Muscle layer of colon (tissue), 2 donors: ENCODE measurements around the gene PDF.

ENCODE experiments used
- H3K27ac ChIP-seq: one replicate; pipeline ENCODE4 v1.7.0; 2013; ENCODE audit warnings: low read depth, mild to moderate bottlenecking, low read length, moderate library complexity
- H3K27me3 ChIP-seq, 2 donors: one replicate each; pipeline ENCODE4 v1.7.0; 2013; ENCODE audit warnings: low read length in 2 of 2, mild to moderate bottlenecking in 2 of 2; ENCODE audit not compliant: insufficient read depth in 2 of 2, control insufficient read depth in 1 of 2
- H3K36me3 ChIP-seq: one replicate; pipeline ENCODE4 v1.7.0; 2013; ENCODE audit warnings: mild to moderate bottlenecking, low read length; ENCODE audit not compliant: insufficient read depth
- H3K4me1 ChIP-seq: one replicate; pipeline ENCODE4 v1.7.0; 2013; ENCODE audit warnings: mild to moderate bottlenecking, low read length; ENCODE audit not compliant: insufficient read depth
- H3K4me3 ChIP-seq, 2 donors: one replicate each; pipeline ENCODE4 v1.7.0; 2013; ENCODE audit warnings: low read length in 2 of 2, low read depth in 1 of 2, mild to moderate bottlenecking in 1 of 2, moderate library complexity in 1 of 2
- H3K9ac ChIP-seq: one replicate; pipeline ENCODE4 v1.7.0; 2013; ENCODE audit warnings: low read length
- H3K9me3 ChIP-seq: one replicate; pipeline ENCODE4 v1.7.0; 2013; ENCODE audit warnings: mild to moderate bottlenecking, low read length
- donor health status: abdominal sarcoma.
- donor health status: Adenocarcinoma of cecum.

The PDF gene

DNA sequence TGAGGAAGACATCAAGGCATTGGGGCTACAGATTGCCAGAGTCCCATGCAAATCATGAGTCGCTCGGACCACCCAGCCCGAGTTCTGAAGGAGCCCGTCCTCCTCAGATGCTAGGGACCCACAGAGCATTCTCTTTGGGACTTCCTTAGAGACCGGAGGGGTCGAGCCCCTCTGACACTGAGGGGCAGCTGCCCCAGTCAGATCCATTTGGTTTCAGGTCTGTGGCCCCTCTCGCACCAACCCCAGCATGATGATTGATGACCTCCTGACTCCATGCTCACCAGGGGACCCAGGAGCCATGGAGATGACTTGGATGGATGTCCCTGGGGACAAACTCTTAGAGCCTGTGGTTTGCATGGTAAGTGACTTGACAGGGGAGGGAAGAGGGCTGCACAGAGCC lies 8.0 kb downstream of the PDF start:
- H3K4me3 ChIP-seq = no peak overlapping the region
- no peaks in the 10 kb centered on the region for H3K27me3 ChIP-seq
- H3K9me3 ChIP-seq = no peaks in the 10 kb centered on the region
- H3K9ac ChIP-seq = no peak overlapping the region
- H3K36me3 ChIP-seq = peaks cover 84% of the 10 kb centered on the region
- H3K27ac ChIP-seq = no peak overlapping the region
- no peaks in the 10 kb centered on the region for H3K4me1 ChIP-seq

DNA sequence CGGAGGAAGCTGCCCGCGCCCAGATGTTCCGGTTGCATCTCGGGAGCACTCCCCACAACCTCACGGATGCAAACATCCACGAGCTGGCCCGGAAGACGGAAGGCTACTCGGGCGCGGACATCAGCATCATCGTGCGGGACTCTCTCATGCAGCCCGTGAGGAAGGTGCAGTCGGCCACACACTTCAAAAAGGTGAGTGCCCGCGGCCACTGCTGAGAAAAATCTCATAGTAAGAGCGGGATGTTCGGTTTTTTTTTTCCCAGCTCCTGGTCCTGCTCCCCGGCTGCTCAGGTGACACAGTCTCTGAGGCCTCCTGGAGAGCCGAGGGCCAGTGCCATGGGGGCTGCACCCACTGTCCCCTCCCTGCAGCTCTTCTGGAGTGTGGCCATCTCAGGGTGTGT lies 9.3 kb downstream of the PDF start:
- Histone ChIP-seq H3K4me1 (no peaks in the 10 kb centered on the region), H3K9me3 (no peaks in the 10 kb centered on the region), H3K27ac (no peak overlapping the region), H3K4me3 (no peak overlapping the region), H3K36me3 (peaks cover 88% of the 10 kb centered on the region), H3K27me3 (no peaks in the 10 kb centered on the region), H3K9ac (no peak overlapping the region)

DNA sequence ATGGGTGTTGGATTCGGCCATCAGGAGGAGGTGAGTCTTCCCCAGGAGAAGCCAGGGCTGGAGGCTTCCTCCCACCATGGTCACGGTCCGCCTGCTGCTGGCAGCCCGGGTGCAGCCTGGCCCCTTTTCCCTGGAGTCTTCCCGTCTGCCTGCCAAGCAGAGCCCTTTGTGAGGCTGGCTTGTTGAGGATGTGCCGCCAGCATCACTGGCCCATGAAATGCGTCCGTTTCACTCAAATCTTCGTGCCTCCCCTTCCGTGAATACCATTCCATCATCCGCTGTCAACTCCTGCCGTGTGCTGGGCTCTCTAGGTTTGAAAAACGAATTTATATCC lies 9.7 kb downstream of the PDF start:
- H3K4me3 ChIP-seq = no peak overlapping the region
- H3K27ac ChIP-seq = no peak overlapping the region
- H3K36me3 ChIP-seq = peaks cover 88% of the 10 kb centered on the region
- H3K4me1 ChIP-seq = no peaks in the 10 kb centered on the region
- no peaks in the 10 kb centered on the region for H3K9me3 ChIP-seq
- no peaks in the 10 kb centered on the region for H3K27me3 ChIP-seq
- no peak overlapping the region for H3K9ac ChIP-seq

DNA sequence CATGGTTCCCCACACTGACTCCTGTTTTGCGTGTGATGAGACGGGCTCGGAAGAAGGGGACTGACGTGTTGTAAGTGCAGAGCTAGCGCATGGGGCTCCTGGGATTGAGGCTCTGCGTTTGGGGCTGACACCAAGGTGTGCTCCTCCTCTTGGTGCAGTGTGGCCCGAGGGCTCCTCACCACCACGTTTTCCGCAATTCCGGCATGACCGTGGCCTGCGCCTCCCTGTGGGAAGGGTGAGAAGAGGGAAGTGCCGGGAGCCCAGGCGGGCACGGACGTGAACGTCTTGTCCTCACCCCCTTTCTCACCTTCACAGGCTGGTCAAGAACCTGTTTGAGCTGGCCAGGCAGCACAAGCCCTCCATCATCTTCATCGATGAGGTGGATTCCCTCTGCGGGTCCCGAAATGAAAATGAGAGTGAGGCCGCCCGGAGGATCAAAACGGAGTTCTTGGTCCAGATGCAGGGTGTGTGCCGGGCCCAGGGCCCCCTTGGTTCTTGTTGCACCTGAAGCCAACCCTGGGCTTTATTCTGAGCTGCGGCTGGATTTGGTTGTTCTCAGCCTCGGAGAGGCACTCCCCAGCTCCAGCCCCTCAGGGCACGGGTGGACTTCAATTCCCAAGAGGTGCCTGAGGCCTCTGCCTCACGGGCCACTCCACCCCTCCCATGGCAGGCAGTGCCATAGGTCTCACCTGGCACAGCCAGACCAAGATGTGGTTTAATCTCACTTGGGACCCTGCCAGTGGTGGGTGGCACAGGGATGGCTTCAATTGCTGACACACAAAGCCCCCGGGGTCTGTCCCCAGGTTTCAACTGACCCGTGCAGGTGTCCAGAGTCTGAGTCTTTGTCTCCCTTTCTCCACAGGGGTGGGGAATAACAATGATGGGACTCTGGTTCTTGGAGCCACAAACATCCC lies 10.3 kb downstream of the PDF start:
- Histone ChIP-seq H3K27me3 (no peaks in the 10 kb centered on the region), H3K4me3 (no peak overlapping the region), H3K9ac (no peak overlapping the region), H3K36me3 (peaks cover 93% of the 10 kb centered on the region), H3K4me1 (no peaks in the 10 kb centered on the region), H3K27ac (no peak overlapping the region), H3K9me3 (no peaks in the 10 kb centered on the region)

DNA sequence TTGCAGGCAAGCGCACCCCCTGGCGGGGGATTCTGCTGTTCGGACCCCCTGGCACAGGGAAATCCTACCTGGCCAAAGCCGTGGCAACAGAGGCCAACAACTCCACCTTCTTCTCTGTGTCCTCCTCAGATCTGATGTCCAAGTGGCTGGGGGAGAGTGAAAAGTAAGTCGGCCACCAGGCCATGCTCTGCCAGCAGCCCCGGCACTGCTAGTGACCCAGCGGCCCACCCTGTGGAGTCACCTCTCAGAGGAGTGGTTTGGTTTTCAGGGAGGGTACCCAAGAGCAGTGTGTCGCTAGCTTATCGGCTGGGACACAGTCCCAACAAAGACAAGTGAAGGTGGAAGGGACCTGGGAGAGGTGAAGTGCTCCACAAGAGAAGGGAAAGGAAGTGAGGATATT lies 11.0 kb downstream of the PDF start:
- H3K4me3 ChIP-seq = no peak overlapping the region
- no peaks in the 10 kb centered on the region for H3K27me3 ChIP-seq
- H3K4me1 ChIP-seq = no peaks in the 10 kb centered on the region
- H3K27ac ChIP-seq = no peak overlapping the region
- peaks cover 92% of the 10 kb centered on the region for H3K36me3 ChIP-seq
- no peak overlapping the region for H3K9ac ChIP-seq
- no peaks in the 10 kb centered on the region for H3K9me3 ChIP-seq

DNA sequence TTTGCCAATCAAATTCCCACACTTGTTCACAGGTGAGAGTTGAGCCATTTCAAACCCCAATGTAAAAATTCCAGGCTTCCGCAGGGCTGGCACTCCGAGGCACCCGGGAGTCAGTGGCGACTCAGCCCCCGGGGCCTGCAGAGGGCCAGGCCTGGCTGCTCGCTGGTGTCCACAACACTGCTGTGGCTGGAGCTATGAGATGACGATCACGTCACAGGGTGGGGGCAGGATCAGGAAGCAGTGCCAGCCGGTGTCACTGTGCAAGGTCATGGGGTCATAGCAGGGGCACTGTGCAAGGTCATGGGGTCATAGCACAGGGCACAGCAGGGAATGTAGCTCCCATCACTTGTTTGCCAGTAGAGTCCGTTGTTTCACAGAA lies 11.5 kb downstream of the PDF start:
- Histone ChIP-seq H3K9me3 (no peaks in the 10 kb centered on the region), H3K4me3 (no peak overlapping the region), H3K36me3 (peaks cover 92% of the 10 kb centered on the region), H3K9ac (no peak overlapping the region), H3K4me1 (no peaks in the 10 kb centered on the region), H3K27me3 (no peaks in the 10 kb centered on the region), H3K27ac (no peak overlapping the region)

DNA sequence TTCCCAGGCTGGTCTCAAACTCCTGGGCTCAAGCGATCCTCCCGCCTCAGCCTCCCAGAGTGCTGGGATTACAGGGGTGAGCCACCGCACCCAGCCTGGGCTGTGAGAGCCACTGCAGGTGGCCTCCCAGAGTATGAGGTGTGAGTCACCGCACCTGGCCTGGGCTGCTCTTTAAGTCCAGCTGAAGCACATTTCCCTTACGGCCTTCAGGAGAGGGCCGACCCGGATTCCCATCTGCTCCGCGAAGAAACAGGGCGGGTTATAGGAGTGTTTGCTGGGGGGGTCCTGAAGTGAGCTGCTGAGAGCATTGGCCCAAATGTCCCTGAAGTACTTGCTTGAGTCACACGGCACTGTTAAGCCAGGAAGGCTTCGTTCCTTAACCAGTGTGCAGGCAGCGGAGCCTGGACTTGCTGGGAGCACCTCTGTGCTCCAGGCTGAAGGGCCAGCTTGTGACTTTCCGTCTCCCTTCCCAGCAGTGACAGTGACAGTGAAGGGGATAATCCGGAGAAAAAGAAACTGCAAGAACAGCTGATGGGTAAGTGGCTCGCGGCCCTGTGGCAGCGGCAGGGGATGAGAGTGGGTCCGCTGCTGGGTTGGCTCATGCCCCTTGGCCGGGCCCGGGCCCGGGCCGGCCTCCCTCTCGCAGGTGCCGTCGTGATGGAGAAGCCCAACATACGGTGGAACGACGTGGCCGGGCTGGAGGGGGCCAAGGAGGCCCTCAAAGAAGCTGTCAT lies 12.0 kb downstream of the PDF start:
- Histone ChIP-seq H3K36me3 (peaks cover 87% of the 10 kb centered on the region), H3K9ac (no peak overlapping the region), H3K4me3 (no peak overlapping the region), H3K4me1 (no peaks in the 10 kb centered on the region), H3K9me3 (no peaks in the 10 kb centered on the region), H3K27ac (no peak overlapping the region), H3K27me3 (no peaks in the 10 kb centered on the region)

DNA sequence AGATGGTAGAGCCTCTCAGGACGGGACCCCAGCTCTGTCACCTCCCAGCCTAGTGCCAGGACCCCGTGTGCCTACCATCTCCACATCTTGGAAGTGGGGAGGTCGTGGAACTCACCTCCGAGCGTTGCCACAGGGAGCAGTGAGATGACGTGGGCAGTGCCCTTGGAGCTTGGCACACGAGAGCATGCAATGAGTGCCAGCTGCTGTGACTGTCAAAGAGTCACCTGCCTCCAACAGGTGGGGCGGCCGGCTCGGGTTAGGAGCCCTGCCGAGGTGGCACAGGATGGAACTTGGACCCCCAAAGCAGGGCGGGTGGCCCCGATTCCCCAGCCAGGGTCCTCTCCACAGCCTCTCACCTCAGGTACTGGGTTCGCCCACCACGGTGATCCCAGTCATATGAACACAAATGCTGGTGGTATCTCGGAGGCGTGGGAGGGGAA lies 13.8 kb downstream of the PDF start:
- no peak overlapping the region for H3K9ac ChIP-seq
- no peak overlapping the region for H3K4me3 ChIP-seq
- H3K36me3 ChIP-seq = peaks cover 70% of the 10 kb centered on the region
- H3K27ac ChIP-seq = no peak overlapping the region
- H3K4me1 ChIP-seq = peaks cover 6% of the 10 kb centered on the region
- H3K27me3 ChIP-seq = no peaks in the 10 kb centered on the region
- H3K9me3 ChIP-seq = no peaks in the 10 kb centered on the region

DNA sequence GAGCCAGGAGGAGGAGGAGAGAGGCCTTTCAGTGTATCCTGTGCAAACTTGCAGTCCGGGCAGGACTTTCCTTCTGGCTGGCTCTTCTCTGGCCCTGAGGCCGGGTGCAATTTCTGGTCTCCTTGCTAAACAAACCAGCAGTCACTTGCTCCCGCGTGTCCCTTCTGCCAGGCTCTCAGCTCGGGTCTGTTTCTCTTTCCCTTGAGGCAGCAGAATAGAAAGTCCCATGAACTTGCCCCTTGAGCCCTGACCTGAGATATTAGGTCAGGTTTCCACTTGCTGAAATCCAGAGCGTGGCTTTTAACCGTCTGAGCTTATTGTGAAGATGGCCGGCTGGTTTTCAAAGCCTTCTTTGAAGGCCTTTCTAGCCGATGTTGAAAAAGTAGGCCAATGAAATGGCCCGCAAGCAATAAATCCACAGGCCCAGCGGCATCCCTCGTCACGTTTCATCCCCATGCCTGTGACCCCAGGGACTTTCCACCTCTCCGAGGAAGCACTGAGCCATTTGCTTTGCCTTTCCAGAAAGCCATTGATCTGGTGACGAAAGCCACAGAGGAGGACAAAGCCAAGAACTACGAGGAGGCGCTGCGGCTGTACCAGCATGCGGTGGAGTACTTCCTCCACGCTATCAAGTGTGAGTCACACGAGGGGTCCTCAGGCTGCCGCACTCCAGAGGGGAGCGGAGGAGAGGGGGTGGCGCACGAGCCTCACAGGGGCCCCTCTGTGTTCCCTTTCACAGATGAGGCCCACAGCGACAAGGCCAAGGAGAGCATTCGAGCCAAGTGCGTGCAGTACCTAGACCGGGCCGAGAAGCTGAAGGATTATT lies 14.7 kb downstream of the PDF start:
- Histone ChIP-seq H3K9ac (no peak overlapping the region), H3K4me3 (no peak overlapping the region), H3K27ac (no peak overlapping the region), H3K4me1 (peaks cover 6% of the 10 kb centered on the region), H3K36me3 (peaks cover 61% of the 10 kb centered on the region), H3K9me3 (no peaks in the 10 kb centered on the region), H3K27me3 (no peaks in the 10 kb centered on the region)

DNA sequence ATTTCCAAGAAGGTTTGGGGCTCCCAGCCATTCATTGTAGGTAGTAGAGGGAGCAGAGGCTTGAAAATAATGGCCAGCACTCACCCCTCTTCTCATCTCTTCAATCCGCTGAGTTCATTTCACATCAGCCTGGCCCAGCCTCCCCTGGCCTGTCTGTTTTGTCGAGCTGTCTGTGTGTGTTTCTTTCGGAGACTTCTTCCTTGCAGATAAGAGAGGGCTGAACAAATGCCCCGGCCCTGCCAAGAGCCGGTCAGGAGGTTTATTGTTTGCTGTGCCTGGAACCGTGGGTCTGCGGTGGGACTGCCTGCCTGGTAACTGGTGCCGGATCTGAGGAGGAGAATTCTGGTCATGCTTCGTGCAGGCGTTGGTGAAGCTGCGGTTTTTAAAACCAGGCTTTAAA lies 15.9 kb downstream of the PDF start:
- H3K9me3 ChIP-seq = no peaks in the 10 kb centered on the region
- peaks cover 49% of the 10 kb centered on the region for H3K36me3 ChIP-seq
- peaks cover 6% of the 10 kb centered on the region for H3K4me1 ChIP-seq
- no peak overlapping the region for H3K9ac ChIP-seq
- no peaks in the 10 kb centered on the region for H3K27me3 ChIP-seq
- no peak overlapping the region for H3K27ac ChIP-seq
- no peak overlapping the region for H3K4me3 ChIP-seq

DNA sequence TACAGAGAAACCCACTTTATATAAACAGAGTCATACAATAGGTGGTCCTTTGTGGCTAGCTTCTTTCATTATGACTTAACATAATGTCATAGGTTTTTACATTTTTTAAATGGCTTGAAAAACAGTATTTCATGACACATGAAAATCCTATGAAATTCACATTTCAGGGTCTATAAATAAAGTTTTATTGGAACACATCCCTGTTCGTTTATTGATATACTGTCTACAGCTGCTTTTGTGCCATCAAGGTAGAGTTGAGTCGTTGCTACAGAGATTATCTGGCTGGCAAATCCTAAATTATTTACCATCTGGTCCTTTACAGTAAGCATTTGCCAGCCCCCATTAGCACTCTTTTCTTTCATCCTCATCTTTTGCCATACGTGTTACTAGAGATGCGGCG lies 16.9 kb downstream of the PDF start:
- H3K4me1 ChIP-seq = peaks cover 6% of the 10 kb centered on the region
- H3K27me3 ChIP-seq = no peaks in the 10 kb centered on the region
- H3K4me3 ChIP-seq = no peak overlapping the region
- H3K9me3 ChIP-seq = no peaks in the 10 kb centered on the region
- H3K27ac ChIP-seq = no peak overlapping the region
- H3K9ac ChIP-seq = no peak overlapping the region
- H3K36me3 ChIP-seq = peaks cover 38% of the 10 kb centered on the region
